HEK293 (cell line): ENCODE measurements around the gene SET.

Experiments used
- EGR2 ChIP-seq: fragments of 450-650 bp; formaldehyde crosslinking; IDR thresholded peaks from 2 replicates; pipeline ENCODE4 v1.5.1; 2016; ENCODE audit warnings: low read depth, missing biosample characterization, missing genetic modification characterization
- PRDM1 ChIP-seq: fragments of 450-650 bp; formaldehyde crosslinking; IDR thresholded peaks from 2 replicates; pipeline ENCODE4; 2016; ENCODE audit warnings: missing biosample characterization, missing genetic modification characterization
- SP2 ChIP-seq: fragments of 450-650 bp; formaldehyde crosslinking; IDR thresholded peaks from 2 replicates; pipeline ENCODE4 v1.5.1; 2016; ENCODE audit warnings: missing biosample characterization, missing genetic modification characterization
- ZBTB17 ChIP-seq: fragments of 450-650 bp; formaldehyde crosslinking; IDR thresholded peaks from 2 replicates; pipeline ENCODE4 v1.5.1; 2016; ENCODE audit warnings: missing biosample characterization, missing genetic modification characterization
- ZNF10 ChIP-seq: fragments of 450-650 bp; formaldehyde crosslinking; IDR thresholded peaks from 2 replicates; pipeline ENCODE4 v1.5.1; 2017; ENCODE audit warnings: missing biosample characterization, missing genetic modification characterization
- ZNF132 ChIP-seq: fragments of 450-650 bp; formaldehyde crosslinking; IDR thresholded peaks from 2 replicates; pipeline ENCODE4 v1.5.1; 2017; ENCODE audit warnings: missing biosample characterization, missing genetic modification characterization, borderline replicate concordance
- ZNF146 ChIP-seq: fragments of 450-650 bp; formaldehyde crosslinking; IDR thresholded peaks from 2 replicates; pipeline ENCODE4 v1.5.1; 2016; ENCODE audit warnings: missing biosample characterization, missing genetic modification characterization
- ZNF175 ChIP-seq: fragments of 450-650 bp; formaldehyde crosslinking; IDR thresholded peaks from 2 replicates; pipeline ENCODE4 v1.5.1; 2016; ENCODE audit warnings: missing biosample characterization, missing genetic modification characterization
- ZNF514 ChIP-seq: fragments of 450-650 bp; formaldehyde crosslinking; IDR thresholded peaks from 2 replicates; pipeline ENCODE4 v1.5.1; 2016; ENCODE audit warnings: missing biosample characterization, missing genetic modification characterization
- ZNF558 ChIP-seq: fragments of 450-650 bp; formaldehyde crosslinking; IDR thresholded peaks from 2 replicates; pipeline ENCODE4 v1.5.1; 2016; ENCODE audit warnings: missing biosample characterization, missing genetic modification characterization
- ZNF621 ChIP-seq: fragments of 450-650 bp; formaldehyde crosslinking; IDR thresholded peaks from 2 replicates; pipeline ENCODE4 v1.5.1; 2017; ENCODE audit warnings: missing biosample characterization, missing genetic modification characterization
- ZNF629 ChIP-seq: fragments of 450-650 bp; formaldehyde crosslinking; IDR thresholded peaks from 2 replicates; pipeline ENCODE4 v1.5.1; 2017; ENCODE audit warnings: missing biosample characterization, missing genetic modification characterization
- ZNF792 ChIP-seq: fragments of 450-650 bp; formaldehyde crosslinking; IDR thresholded peaks from 2 replicates; pipeline ENCODE4 v1.5.1; 2016; ENCODE audit warnings: missing biosample characterization, missing genetic modification characterization
- TF ChIP-seq, protein P1 (sequence below): fragments of 450-650 bp; formaldehyde crosslinking; IDR thresholded peaks from 2 replicates; pipeline ENCODE4 v1.5.1; 2016; ENCODE audit warnings: missing biosample characterization, missing genetic modification characterization, low read depth
- TF ChIP-seq, protein P2 (sequence below): fragments of 450-650 bp; formaldehyde crosslinking; IDR thresholded peaks from 2 replicates; pipeline ENCODE4 v1.5.1; 2016; ENCODE audit warnings: missing biosample characterization, missing genetic modification characterization, borderline replicate concordance
- TF ChIP-seq, protein P3 (sequence below): fragments of 450-650 bp; formaldehyde crosslinking; IDR thresholded peaks from 2 replicates; pipeline ENCODE4 v1.5.1; 2016; ENCODE audit warnings: missing biosample characterization, missing genetic modification characterization
- TF ChIP-seq, protein P4 (sequence below): fragments of 450-650 bp; formaldehyde crosslinking; IDR thresholded peaks from 2 replicates; pipeline ENCODE4 v1.5.1; 2016; ENCODE audit warnings: missing biosample characterization, missing genetic modification characterization
- TF ChIP-seq, protein P5 (sequence below): fragments of 450-650 bp; formaldehyde crosslinking; IDR thresholded peaks from 2 replicates; pipeline ENCODE4 v1.5.1; 2016; ENCODE audit warnings: missing biosample characterization, missing genetic modification characterization

The SET gene

DNA sequence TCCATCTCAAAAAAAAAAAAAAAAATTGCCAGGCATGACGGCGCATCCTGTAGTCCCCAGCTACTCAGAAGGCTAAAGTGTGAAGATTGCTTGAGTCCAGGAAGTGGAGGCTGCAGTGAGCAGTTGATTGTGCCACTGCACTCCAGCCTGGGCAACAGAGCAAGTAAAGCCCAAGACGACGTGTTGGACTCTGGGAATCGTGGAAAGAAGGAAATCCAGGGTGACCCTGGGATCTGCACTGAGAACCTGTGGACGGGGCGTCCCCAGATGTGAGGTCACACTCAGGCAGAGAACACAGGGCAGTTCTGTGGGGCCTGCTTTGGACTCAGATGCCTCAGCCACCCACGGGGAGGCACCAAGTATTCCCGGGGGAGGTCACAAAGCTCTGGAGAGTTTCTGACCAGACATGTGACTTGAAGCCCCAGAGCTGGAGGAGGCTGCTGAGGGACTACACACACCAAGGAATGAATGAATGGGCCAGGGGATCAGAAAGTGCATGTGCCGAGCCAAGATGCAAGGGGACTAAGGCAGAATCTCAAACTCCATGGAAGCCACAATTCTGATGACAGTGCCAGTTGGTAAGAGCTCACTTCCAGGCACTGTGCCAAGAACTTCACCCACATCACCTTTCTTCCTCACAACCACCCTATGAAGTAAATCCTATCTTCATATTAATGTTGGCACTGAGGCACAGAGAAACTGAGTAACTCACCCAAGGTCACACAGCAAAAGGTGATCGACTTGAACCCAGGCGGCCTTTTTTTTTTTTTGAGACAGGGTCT, 45.3 kb upstream of the SET start (continued):
- TF ChIP-seq, protein P1, sequence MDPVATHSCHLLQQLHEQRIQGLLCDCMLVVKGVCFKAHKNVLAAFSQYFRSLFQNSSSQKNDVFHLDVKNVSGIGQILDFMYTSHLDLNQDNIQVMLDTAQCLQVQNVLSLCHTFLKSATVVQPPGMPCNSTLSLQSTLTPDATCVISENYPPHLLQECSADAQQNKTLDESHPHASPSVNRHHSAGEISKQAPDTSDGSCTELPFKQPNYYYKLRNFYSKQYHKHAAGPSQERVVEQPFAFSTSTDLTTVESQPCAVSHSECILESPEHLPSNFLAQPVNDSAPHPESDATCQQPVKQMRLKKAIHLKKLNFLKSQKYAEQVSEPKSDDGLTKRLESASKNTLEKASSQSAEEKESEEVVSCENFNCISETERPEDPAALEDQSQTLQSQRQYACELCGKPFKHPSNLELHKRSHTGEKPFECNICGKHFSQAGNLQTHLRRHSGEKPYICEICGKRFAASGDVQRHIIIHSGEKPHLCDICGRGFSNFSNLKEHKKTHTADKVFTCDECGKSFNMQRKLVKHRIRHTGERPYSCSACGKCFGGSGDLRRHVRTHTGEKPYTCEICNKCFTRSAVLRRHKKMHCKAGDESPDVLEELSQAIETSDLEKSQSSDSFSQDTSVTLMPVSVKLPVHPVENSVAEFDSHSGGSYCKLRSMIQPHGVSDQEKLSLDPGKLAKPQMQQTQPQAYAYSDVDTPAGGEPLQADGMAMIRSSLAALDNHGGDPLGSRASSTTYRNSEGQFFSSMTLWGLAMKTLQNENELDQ (tag by site-specific recombination), result no peak
- TF ChIP-seq SP2 (no peak), ZNF558 (tag by site-specific recombination) (no peak), ZNF10 (tag by site-specific recombination) (0 out of 2 replicates have a peak, but pooled peaks have one; percentile 15), EGR2 (tag by site-specific recombination) (peak; percentile 67), ZNF792 (tag by site-specific recombination) (no peak), ZNF621 (no peak), ZNF629 (tag by site-specific recombination) (peak; percentile 47), ZNF175 (no peak), ZNF514 (tag by site-specific recombination) (no peak), PRDM1 (no peak), ZBTB17 (peak; percentile 68), ZNF132 (no peak), ZNF146 (tag by site-specific recombination) (no peak)
- TF ChIP-seq, protein P2, sequence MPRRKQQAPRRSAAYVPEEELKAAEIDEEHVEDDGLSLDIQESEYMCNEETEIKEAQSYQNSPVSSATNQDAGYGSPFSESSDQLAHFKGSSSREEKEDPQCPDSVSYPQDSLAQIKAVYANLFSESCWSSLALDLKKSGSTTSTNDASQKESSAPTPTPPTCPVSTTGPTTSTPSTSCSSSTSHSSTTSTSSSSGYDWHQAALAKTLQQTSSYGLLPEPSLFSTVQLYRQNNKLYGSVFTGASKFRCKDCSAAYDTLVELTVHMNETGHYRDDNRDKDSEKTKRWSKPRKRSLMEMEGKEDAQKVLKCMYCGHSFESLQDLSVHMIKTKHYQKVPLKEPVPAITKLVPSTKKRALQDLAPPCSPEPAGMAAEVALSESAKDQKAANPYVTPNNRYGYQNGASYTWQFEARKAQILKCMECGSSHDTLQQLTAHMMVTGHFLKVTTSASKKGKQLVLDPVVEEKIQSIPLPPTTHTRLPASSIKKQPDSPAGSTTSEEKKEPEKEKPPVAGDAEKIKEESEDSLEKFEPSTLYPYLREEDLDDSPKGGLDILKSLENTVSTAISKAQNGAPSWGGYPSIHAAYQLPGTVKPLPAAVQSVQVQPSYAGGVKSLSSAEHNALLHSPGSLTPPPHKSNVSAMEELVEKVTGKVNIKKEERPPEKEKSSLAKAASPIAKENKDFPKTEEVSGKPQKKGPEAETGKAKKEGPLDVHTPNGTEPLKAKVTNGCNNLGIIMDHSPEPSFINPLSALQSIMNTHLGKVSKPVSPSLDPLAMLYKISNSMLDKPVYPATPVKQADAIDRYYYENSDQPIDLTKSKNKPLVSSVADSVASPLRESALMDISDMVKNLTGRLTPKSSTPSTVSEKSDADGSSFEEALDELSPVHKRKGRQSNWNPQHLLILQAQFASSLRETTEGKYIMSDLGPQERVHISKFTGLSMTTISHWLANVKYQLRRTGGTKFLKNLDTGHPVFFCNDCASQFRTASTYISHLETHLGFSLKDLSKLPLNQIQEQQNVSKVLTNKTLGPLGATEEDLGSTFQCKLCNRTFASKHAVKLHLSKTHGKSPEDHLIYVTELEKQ (tag by site-specific recombination), result no peak
- TF ChIP-seq, protein P3, sequence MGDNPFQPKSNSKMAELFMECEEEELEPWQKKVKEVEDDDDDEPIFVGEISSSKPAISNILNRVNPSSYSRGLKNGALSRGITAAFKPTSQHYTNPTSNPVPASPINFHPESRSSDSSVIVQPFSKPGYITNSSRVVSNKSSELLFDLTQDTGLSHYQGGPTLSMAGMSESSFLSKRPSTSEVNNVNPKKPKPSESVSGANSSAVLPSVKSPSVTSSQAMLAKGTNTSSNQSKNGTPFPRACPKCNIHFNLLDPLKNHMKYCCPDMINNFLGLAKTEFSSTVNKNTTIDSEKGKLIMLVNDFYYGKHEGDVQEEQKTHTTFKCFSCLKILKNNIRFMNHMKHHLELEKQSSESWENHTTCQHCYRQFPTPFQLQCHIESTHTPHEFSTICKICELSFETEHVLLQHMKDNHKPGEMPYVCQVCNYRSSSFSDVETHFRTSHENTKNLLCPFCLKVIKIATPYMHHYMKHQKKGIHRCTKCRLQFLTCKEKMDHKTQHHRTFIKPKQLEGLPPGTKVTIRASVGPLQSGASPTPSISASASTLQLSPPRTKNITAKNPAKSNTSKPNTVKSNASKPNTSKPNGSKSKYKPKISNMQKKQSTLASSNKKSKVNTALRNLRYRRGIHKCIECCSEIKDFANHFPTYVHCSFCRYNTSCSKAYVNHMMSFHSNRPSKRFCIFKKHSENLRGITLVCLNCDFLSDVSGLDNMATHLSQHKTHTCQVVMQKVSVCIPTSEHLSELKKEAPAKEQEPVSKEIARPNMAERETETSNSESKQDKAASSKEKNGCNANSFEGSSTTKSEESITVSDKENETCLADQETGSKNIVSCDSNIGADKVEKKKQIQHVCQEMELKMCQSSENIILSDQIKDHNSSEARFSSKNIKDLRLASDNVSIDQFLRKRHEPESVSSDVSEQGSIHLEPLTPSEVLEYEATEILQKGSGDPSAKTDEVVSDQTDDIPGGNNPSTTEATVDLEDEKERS (tag by site-specific recombination), result no peak
- TF ChIP-seq, protein P4, sequence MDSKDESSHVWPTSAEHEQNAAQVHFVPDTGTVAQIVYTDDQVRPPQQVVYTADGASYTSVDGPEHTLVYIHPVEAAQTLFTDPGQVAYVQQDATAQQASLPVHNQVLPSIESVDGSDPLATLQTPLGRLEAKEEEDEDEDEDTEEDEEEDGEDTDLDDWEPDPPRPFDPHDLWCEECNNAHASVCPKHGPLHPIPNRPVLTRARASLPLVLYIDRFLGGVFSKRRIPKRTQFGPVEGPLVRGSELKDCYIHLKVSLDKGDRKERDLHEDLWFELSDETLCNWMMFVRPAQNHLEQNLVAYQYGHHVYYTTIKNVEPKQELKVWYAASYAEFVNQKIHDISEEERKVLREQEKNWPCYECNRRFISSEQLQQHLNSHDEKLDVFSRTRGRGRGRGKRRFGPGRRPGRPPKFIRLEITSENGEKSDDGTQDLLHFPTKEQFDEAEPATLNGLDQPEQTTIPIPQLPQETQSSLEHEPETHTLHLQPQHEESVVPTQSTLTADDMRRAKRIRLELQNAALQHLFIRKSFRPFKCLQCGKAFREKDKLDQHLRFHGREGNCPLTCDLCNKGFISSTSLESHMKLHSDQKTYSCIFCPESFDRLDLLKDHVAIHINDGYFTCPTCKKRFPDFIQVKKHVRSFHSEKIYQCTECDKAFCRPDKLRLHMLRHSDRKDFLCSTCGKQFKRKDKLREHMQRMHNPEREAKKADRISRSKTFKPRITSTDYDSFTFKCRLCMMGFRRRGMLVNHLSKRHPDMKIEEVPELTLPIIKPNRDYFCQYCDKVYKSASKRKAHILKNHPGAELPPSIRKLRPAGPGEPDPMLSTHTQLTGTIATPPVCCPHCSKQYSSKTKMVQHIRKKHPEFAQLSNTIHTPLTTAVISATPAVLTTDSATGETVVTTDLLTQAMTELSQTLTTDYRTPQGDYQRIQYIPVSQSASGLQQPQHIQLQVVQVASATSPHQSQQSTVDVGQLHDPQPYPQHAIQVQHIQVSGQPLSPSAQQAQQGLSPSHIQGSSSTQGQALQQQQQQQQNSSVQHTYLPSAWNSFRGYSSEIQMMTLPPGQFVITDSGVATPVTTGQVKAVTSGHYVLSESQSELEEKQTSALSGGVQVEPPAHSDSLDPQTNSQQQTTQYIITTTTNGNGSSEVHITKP (tag by site-specific recombination), result peak; percentile 82
- TF ChIP-seq, protein P5, sequence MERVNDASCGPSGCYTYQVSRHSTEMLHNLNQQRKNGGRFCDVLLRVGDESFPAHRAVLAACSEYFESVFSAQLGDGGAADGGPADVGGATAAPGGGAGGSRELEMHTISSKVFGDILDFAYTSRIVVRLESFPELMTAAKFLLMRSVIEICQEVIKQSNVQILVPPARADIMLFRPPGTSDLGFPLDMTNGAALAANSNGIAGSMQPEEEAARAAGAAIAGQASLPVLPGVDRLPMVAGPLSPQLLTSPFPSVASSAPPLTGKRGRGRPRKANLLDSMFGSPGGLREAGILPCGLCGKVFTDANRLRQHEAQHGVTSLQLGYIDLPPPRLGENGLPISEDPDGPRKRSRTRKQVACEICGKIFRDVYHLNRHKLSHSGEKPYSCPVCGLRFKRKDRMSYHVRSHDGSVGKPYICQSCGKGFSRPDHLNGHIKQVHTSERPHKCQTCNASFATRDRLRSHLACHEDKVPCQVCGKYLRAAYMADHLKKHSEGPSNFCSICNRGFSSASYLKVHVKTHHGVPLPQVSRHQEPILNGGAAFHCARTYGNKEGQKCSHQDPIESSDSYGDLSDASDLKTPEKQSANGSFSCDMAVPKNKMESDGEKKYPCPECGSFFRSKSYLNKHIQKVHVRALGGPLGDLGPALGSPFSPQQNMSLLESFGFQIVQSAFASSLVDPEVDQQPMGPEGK, result no peak
